Fibroblast of gingiva (primary cell): ENCODE data around the gene SHISA6.

Experiments
- DNase-seq: peaks from one replicate; pipeline ENCODE4 v3.0.0-alpha.2; 2011; ENCODE audit warnings: low read depth

Gene SHISA6

GRCh38 chr17:11538366-11538765, 297.4 kb downstream of the SHISA6 start:
- DNase-seq = no peak

- DNase-seq = no peak
Observed at GRCh38 chr17:11539637-11540036, 298.6 kb downstream of the SHISA6 start.

- no peak for DNase-seq
Observed at GRCh38 chr17:11545002-11545401, 304.0 kb downstream of the SHISA6 start.

GRCh38 chr17:11545696-11546095, 304.7 kb downstream of the SHISA6 start:
- no peak for DNase-seq

GRCh38 chr17:11547853-11548252, 306.8 kb downstream of the SHISA6 start:
- no peak for DNase-seq

GRCh38 chr17:11548398-11548797, 307.4 kb downstream of the SHISA6 start:
- no peak for DNase-seq

GRCh38 chr17:11550431-11550830, 309.4 kb downstream of the SHISA6 start:
- no peak for DNase-seq

- no peak for DNase-seq
Observed at GRCh38 chr17:11551442-11551841, 310.4 kb downstream of the SHISA6 start.

GRCh38 chr17:11553135-11553534, 312.1 kb downstream of the SHISA6 start:
- no peak for DNase-seq

- no peak for DNase-seq
Observed at GRCh38 chr17:11554042-11554441, 313.0 kb downstream of the SHISA6 start.

- no peak for DNase-seq
Observed at GRCh38 chr17:11554542-11554941, 313.5 kb downstream of the SHISA6 start.

GRCh38 chr17:11555530-11555929, 314.5 kb downstream of the SHISA6 start:
- no peak for DNase-seq

- DNase-seq = no peak
Observed at GRCh38 chr17:11557727-11558452, 316.9 kb downstream of the SHISA6 start.

GRCh38 chr17:11558681-11559234, 317.7 kb downstream of the SHISA6 start:
- DNase-seq = no peak

GRCh38 chr17:11559601-11560000, 318.6 kb downstream of the SHISA6 start:
- DNase-seq = no peak

- no peak for DNase-seq
Observed at GRCh38 chr17:11561281-11561680, 320.3 kb downstream of the SHISA6 start.

- no peak for DNase-seq
Observed at GRCh38 chr17:11561702-11562101, 320.7 kb downstream of the SHISA6 start.

- no peak for DNase-seq
Observed at GRCh38 chr17:11564589-11565380, 323.8 kb downstream of the SHISA6 start.

- no peak for DNase-seq
Observed at GRCh38 chr17:11565591-11565990, 324.6 kb downstream of the SHISA6 start.

- no peak for DNase-seq
Observed at GRCh38 chr17:11578998-11579397, 338.0 kb downstream of the SHISA6 start.

- no peak for DNase-seq
Observed at GRCh38 chr17:11580677-11581076, 339.7 kb downstream of the SHISA6 start.

- DNase-seq = no peak
Observed at GRCh38 chr17:11582217-11582616, 341.2 kb downstream of the SHISA6 start.

GRCh38 chr17:11583306-11583992, 342.4 kb downstream of the SHISA6 start:
- DNase-seq = no peak
